Left cardiac atrium (tissue), 4 donors: ENCODE data around the gene DNPH1. TPM values are rescaled to one million over a fixed set of nuclear protein-coding genes. Genes with fewer than 3 reads are reported as not detected.

Experiments
- ATAC-seq, 2 donors: fragments of 200-7000 bp; cut with Tn5 transposase; one replicate each; pipeline ENCODE4 v1.9.1; 2020; ENCODE audit warnings: mild to moderate bottlenecking in 2 of 2, moderate library complexity in 2 of 2
- DNase-seq: peaks from one replicate; pipeline ENCODE4 v3.0.0-alpha.2; 2020
- intact Hi-C, 2 donors: fragments of 100-400 bp; cut with DNase I; formaldehyde crosslinking; loops; one replicate each; pipeline versions ENCODE4 v1.14.1 to v1.15.1; 2022 to 2023
- long read RNA-seq: library from polyadenylated mRNA; unstranded; transcript quantifications from one replicate; pipeline ENCODE4 v2.0.0, GENCODE V29; 2021
- total RNA-seq, 2 donors: library from RNA; stranded (reverse); fragmentation: NEBNext Ultra II Directional; extraction: Animal tissue kit (Norgen Biotek cat#: 25700); gene quantifications; one replicate each; pipeline ENCODE4 v1.2.1, GENCODE V29; 2021
- donor health status: DM: no; HTN: yes; CAD: no.
- donor health status: DM: no; HTN: yes; CAD: no; lungs with severe emphysema.
- donor health status: DM: yes; HTN: yes; CAD: no.
- donor health status: Dilated cardiomyopathy.

DNPH1 gene, protein sequence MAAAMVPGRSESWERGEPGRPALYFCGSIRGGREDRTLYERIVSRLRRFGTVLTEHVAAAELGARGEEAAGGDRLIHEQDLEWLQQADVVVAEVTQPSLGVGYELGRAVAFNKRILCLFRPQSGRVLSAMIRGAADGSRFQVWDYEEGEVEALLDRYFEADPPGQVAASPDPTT
- 10 to 100 TPM; 22.7 to 35.4 TPM for total RNA-seq
- long read RNA-seq, transcript DNPH1-201 (4 exons, 657 nt): major isoform, 6 of 6 reads
- long read RNA-seq, partial matches to known transcripts: 0 of 6 reads
- long read RNA-seq, other reads (novel, unspliced or antisense): 0 of 6 reads

DNA sequence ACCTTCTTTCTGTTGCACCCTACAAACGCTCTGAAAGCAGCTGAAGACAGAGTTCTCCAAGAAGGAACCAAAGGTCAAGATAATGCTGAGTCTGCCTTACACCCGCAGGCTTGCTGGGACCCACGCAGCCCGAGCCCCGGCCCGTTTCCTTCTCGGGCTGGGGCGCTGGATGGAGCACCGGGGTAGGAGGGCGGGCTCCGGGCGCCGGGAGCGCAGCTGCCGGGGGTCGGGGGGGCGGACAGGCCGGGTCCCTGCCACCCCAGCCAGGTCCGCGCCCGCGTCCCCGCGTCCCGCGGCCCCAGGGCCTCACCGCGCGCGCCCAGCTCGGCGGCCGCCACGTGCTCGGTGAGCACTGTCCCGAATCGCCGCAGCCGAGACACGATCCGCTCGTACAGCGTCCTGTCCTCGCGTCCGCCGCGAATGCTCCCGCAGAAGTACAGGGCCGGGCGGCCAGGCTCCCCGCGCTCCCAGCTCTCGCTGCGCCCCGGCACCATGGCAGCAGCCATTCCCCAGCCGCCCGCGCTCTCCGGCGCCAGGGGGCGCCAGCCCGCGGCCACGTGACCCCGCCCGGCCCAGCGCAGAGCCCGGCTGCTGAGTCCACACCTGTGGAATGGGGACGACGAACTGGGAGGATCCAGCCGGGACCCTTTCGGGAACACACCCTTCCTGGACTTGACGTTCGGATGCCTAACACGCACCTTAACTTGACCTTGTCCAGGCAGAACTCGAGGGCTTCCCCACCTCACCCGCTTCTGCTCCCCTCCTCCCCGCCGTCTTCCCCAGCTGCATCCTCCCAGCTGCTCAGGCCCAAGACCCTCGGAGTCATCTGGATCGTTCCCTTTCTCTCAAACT, at the start of gene DNPH1:
DNPH1 (minus strand) TSS at position 531 of the 852 bp plus-strand sequence; CDS start at position 506, 25 bp downstream.
- DNase-seq (peak; percentile 84), ATAC-seq (peak; percentile 96 to 98)
- intact Hi-C loops: no loop called here

- ATAC-seq (peak in 1 of 2 donors; percentile 42), DNase-seq (no peak)
- intact Hi-C loops: no loop called here
Observed at GRCh38 chr6:43278524-43279078, 49.3 kb upstream of the DNPH1 start.

- intact Hi-C loops: no loop called here
- peak in 1 of 2 donors; percentile 19 for ATAC-seq
- no peak for DNase-seq
Observed at GRCh38 chr6:43277643-43278523, 48.6 kb upstream of the DNPH1 start.

- DNase-seq (no peak), ATAC-seq (no peak)
- intact Hi-C loops: no loop called here
Observed at GRCh38 chr6:43277306-43277642, 48.0 kb upstream of the DNPH1 start.

DNA sequence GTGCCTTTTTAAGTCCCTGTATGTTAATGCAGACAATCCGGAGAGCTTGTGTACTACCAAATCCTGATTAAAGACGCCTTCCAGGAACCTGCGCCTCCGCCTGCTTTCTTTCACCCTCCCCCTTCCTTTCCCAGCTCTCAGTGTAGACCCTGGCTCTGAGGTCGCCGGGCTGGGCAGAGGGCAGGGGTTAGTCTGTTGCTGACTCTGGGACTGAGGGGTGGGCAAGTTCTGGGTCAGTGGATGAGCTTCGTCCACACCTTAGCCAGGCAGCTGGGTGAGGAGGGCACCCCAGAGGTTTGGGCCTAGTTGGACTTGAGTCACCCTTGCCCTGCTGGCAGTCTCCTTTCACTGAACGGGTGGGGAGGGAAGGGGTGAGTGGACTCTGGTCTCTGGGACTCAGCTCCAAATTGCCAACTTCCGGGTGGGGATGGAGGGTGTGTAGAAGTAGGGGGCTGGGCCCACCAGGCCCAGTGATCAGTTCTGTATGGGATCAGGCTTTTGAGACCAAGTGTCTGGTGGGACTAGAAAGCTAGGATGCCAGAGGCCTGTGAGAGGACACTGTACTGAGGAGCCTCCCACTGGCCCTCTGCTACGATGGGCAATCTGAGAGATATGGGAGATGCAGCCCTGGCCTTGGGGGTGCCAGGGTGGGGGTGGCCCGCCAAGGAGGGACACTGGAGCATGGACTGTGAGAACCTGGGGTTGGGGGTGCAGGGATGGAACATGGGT, 47.5 kb upstream of the DNPH1 start:
- intact Hi-C loops: no loop called here
- DNase-seq (no peak), ATAC-seq (no peak)

DNA sequence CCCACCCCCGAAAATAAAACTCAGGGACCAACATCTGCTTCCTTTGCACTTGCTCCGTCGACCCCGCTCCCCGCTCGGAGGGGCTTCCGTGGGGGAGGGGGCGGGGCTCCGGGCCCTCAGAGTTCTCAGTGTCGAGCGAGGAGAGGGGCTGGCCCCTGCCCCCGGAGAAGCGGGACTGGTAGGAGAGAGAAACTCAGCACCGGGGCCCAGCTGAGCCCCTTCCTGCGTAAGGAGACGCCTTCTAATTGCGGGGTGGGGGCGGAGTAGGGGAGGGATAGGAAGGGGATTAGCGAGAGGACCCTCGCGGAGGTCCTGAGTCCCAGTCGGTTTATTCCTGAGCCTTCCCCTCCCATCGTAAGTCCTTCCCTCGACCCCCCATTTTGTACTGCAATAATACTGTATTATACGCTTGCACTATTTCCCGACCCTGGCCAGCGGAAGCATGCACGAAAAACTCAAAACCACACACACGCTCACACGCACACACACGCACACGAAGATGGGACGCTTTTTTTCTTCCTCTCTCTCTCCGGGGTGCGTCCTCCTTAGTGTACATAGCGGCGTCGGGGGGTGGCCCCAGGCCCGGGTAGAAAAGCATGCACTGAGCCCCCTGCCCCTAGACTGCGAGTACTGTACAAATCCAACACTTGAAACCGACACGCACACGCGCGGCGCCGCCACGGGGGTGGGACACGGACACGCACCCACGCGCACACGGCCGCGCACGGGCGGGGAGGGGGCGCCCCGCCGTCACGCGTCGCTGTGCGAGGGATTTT, 46.7 kb upstream of the DNPH1 start:
- intact Hi-C loops: no loop called here
- no peak for ATAC-seq

DNA sequence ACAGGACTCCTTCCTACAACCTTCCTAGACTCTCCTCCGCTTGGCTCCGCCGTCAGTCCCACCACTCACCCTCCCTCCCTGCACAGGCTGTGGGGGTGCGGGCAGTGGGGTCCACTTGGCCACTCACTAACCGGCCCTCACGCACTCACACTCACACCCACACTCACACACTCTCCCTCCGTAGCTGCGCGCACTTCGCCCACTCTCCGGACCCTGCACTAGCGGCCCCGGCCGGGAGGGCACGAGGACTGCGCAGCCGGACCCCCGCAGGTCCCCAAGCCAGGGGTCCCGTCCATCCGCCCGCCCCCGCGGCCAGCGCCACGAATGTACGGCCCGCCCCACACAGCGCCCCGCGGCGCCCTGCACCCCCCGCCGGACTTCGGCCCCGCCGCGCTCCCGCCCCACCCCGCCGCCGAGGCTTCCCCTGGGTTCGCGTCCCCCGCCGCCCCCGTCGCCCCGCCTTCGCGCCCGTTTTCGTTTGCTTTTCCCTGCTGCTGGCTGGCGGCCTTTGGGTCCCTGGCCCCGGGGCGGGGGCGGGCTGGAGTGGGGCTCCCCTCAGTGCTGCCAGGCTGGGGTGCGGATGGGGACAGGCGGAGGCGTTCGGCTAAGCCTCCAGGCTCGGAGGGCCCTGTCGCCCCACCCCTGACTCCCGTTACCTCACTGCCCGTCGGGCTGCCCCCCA, 45.8 kb upstream of the DNPH1 start:
- DNase-seq: no peak
- ATAC-seq: peak in 1 of 2 donors; percentile 21
- intact Hi-C loops: no loop called here

More for the DNA sequence above, 46.7 kb upstream of the DNPH1 start:
- no peak for DNase-seq

DNA sequence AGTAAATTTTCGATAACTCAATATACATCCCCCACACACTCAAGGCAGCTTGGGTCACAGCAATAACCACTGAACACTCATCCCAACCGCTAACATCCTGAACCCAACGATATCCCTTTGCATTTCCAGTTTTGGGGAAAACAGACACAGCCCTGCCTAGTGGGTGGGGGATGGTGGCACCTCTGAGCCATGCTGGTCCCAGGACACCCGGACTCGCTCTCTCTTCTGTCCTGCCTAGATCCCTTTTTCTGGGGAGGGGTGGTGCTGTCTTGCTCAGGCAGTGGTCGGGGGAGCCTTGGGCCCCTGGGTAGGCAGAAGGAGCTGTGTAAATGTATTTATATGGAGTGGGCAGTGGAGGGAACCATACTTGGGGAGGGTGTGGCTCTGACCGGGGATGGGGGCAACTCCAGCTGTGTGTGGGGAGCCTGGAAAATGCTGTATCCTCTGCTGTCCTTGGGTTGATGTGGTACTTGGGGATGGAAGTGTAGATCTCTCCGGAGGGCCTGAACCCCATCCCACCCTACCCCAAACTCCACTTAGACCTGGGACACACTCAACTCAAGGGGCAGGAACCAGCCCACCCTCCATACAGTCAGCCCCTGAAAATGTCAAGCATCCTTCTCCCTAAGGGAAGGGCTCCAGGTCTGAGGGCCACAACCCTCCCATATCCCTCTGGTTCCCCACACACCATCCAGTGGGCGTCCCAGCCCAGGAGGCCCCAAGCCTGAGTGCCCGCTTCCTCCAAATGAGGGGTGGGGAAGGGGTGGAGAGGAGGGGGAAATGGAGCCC, 45.0 kb upstream of the DNPH1 start:
- no peak for ATAC-seq
- intact Hi-C loops: no loop called here
- no peak for DNase-seq

GRCh38 chr6:43273707-43274106, 44.4 kb upstream of the DNPH1 start:
- no peak for ATAC-seq
- DNase-seq: no peak
- intact Hi-C loops: no loop called here

DNA sequence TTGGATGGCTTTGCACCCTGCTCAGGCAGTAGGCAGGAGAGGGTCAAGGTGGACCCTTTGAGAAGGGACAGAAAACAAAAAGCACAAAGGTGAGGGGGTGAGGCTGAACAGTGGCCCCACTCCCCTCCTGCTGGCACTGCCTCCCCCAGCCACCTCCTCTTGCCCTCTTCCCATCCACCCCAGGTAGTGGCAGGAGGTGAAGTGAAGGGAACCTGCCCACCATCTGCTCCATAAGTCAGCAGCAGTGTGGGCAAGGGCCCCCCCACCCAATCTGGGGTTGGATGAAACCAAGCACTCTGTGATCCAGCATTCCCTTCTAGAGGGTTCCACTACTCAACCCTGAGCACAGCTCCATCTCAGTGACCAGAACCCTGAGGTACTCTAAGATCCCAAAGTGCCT, 42.7 kb upstream of the DNPH1 start:
- DNase-seq: no peak
- ATAC-seq: no peak
- intact Hi-C loops: no loop called here

GRCh38 chr6:43271103-43271815, 42.0 kb upstream of the DNPH1 start:
- ATAC-seq: no peak
- intact Hi-C loops: no loop called here
- no peak for DNase-seq

- intact Hi-C loops: loop anchor here in 1 of 2 donors (10.0 kb wide), 1 partner anchor 225 kb away; no protein-coding TSS in a partner anchor
- DNase-seq (no peak), ATAC-seq (peak; percentile 27 to 73)
Observed at GRCh38 chr6:43269273-43270007, 40.2 kb upstream of the DNPH1 start.

GRCh38 chr6:43268782-43269272, 39.5 kb upstream of the DNPH1 start:
- no peak for ATAC-seq
- intact Hi-C loops: loop anchor here in 1 of 2 donors (10.0 kb wide), 1 partner anchor 226 kb away; no protein-coding TSS in a partner anchor

GRCh38 chr6:43268355-43268700, 39.0 kb upstream of the DNPH1 start:
- ATAC-seq: peak; percentile 40 to 78
- intact Hi-C loops: loop anchor here in 1 of 2 donors (10.0 kb wide), 1 partner anchor 226 kb away; no protein-coding TSS in a partner anchor
- DNase-seq: peak; percentile 53

More at GRCh38 chr6:43268782-43269272, 39.5 kb upstream of the DNPH1 start:
- no peak for DNase-seq
